Liver (tissue), 3 donors: Measurements from ENCODE around the gene PTPRN2.

Experiments used
- GABPA ChIP-seq, 2 donors: IDR thresholded peaks in 1 of 2; conservative IDR thresholded peaks in 1 of 2; 2 replicates each; pipeline ENCODE4 v1.6.1; 2016; ENCODE audit warnings: antibody characterized with exemption in 2 of 2, mild to moderate bottlenecking in 1 of 2, moderate library complexity in 1 of 2
- TAF1 ChIP-seq: conservative IDR thresholded peaks from 2 replicates; pipeline ENCODE4 v1.6.1; 2016; ENCODE audit warnings: antibody characterized with exemption, mild to moderate bottlenecking
- TF ChIP-seq, protein P1 (sequence below): fragments of 150-350 bp; IDR thresholded peaks from 2 replicates; pipeline ENCODE4 v1.5.1; 2017; ENCODE audit warnings: improper control_type of control experiment, low read depth, low read length; ENCODE audit not compliant: missing input control
- TF ChIP-seq, protein P2 (sequence below): IDR thresholded peaks from 2 replicates; pipeline ENCODE4 v1.6.1; 2016; ENCODE audit warnings: antibody characterized with exemption, mild to moderate bottlenecking
- TF ChIP-seq, protein P3 (sequence below): IDR thresholded peaks from 2 replicates; pipeline ENCODE4 v1.6.1; 2016; ENCODE audit warnings: antibody characterized with exemption
- TF ChIP-seq, protein P4 (sequence below): IDR thresholded peaks from 2 replicates; pipeline ENCODE4 v1.6.1; 2016; ENCODE audit warnings: antibody characterized with exemption
- donor health status: healthy.
- donor health status: healthy.

DNA sequence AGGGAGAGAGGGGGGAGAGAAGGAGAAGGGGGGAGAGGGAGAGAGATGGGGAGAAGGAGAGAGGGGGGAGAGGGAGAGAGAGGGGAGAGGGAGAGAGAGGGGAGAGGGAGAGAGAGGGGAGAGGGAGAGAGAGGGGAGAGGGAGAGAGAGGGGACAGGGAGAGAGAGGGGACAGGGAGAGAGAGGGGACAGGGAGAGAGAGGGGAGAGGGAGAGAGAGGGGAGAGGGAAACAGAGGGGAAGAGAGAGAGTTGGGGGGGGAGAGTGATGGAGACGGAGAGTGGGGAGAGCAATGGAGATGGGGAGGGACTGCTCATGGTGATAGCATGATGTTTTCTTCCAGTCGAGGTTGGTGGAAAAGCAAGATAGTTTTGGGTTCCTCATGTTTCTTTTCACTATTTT lies 1078.4 kb downstream of the PTPRN2 start:
- TF ChIP-seq, protein P1, sequence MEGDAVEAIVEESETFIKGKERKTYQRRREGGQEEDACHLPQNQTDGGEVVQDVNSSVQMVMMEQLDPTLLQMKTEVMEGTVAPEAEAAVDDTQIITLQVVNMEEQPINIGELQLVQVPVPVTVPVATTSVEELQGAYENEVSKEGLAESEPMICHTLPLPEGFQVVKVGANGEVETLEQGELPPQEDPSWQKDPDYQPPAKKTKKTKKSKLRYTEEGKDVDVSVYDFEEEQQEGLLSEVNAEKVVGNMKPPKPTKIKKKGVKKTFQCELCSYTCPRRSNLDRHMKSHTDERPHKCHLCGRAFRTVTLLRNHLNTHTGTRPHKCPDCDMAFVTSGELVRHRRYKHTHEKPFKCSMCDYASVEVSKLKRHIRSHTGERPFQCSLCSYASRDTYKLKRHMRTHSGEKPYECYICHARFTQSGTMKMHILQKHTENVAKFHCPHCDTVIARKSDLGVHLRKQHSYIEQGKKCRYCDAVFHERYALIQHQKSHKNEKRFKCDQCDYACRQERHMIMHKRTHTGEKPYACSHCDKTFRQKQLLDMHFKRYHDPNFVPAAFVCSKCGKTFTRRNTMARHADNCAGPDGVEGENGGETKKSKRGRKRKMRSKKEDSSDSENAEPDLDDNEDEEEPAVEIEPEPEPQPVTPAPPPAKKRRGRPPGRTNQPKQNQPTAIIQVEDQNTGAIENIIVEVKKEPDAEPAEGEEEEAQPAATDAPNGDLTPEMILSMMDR, result no peak
- TF ChIP-seq, protein P2, sequence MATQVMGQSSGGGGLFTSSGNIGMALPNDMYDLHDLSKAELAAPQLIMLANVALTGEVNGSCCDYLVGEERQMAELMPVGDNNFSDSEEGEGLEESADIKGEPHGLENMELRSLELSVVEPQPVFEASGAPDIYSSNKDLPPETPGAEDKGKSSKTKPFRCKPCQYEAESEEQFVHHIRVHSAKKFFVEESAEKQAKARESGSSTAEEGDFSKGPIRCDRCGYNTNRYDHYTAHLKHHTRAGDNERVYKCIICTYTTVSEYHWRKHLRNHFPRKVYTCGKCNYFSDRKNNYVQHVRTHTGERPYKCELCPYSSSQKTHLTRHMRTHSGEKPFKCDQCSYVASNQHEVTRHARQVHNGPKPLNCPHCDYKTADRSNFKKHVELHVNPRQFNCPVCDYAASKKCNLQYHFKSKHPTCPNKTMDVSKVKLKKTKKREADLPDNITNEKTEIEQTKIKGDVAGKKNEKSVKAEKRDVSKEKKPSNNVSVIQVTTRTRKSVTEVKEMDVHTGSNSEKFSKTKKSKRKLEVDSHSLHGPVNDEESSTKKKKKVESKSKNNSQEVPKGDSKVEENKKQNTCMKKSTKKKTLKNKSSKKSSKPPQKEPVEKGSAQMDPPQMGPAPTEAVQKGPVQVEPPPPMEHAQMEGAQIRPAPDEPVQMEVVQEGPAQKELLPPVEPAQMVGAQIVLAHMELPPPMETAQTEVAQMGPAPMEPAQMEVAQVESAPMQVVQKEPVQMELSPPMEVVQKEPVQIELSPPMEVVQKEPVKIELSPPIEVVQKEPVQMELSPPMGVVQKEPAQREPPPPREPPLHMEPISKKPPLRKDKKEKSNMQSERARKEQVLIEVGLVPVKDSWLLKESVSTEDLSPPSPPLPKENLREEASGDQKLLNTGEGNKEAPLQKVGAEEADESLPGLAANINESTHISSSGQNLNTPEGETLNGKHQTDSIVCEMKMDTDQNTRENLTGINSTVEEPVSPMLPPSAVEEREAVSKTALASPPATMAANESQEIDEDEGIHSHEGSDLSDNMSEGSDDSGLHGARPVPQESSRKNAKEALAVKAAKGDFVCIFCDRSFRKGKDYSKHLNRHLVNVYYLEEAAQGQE, result no peak
- TF ChIP-seq TAF1 (no peak), GABPA (IDR thresholded peaks at IDR 0.05 in 1 of 2, conservative IDR thresholded peaks at IDR 0.05 in 1 of 2) (no peak)
- TF ChIP-seq, protein P3, sequence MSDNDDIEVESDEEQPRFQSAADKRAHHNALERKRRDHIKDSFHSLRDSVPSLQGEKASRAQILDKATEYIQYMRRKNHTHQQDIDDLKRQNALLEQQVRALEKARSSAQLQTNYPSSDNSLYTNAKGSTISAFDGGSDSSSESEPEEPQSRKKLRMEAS, result no peak
- TF ChIP-seq, protein P4, sequence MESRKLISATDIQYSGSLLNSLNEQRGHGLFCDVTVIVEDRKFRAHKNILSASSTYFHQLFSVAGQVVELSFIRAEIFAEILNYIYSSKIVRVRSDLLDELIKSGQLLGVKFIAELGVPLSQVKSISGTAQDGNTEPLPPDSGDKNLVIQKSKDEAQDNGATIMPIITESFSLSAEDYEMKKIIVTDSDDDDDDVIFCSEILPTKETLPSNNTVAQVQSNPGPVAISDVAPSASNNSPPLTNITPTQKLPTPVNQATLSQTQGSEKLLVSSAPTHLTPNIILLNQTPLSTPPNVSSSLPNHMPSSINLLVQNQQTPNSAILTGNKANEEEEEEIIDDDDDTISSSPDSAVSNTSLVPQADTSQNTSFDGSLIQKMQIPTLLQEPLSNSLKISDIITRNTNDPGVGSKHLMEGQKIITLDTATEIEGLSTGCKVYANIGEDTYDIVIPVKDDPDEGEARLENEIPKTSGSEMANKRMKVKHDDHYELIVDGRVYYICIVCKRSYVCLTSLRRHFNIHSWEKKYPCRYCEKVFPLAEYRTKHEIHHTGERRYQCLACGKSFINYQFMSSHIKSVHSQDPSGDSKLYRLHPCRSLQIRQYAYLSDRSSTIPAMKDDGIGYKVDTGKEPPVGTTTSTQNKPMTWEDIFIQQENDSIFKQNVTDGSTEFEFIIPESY, result no peak
